HG03520 (cell line): ENCODE data around the gene MAP3K2.

Source experiments
- ATAC-seq: cut with Tn5 transposase; IDR thresholded peaks from one replicate; pipeline ENCODE4 v1.9.1; 2021; ENCODE audit warnings: mild to moderate bottlenecking, moderate library complexity; ENCODE audit not compliant: unreplicated experiment

The MAP3K2 gene

GRCh38 chr2:127308586-127309138, 79.1 kb downstream of the MAP3K2 start:
- no peak for ATAC-seq

GRCh38 chr2:127305990-127306585, 81.7 kb downstream of the MAP3K2 start:
- no peak for ATAC-seq

GRCh38 chr2:127302168-127302567, 85.6 kb downstream of the MAP3K2 start:
- no peak for ATAC-seq

- ATAC-seq = peak; percentile 99
Measured at GRCh38 chr2:127293748-127294562, 93.8 kb downstream of the MAP3K2 start, which contains the start of gene ERCC3. Gene ERCC3 (minus strand): TSS chr2:127294144. CDS start chr2:127294081, 63 bp downstream.

- ATAC-seq = no peak
Measured at GRCh38 chr2:127293386-127293747, 94.4 kb downstream of the MAP3K2 start.

GRCh38 chr2:127288274-127288673, 99.5 kb downstream of the MAP3K2 start:
- no peak for ATAC-seq

- ATAC-seq = no peak
Measured at GRCh38 chr2:127283275-127283674, 104.5 kb downstream of the MAP3K2 start.

- no peak for ATAC-seq
Measured at GRCh38 chr2:127280693-127281092, 107.1 kb downstream of the MAP3K2 start.

- no peak for ATAC-seq
Measured at GRCh38 chr2:127279781-127280180, 108.0 kb downstream of the MAP3K2 start.

GRCh38 chr2:127278959-127279358, 108.8 kb downstream of the MAP3K2 start:
- ATAC-seq = no peak

- peak; percentile 67 for ATAC-seq
Measured at GRCh38 chr2:127277028-127277427, 110.7 kb downstream of the MAP3K2 start.

GRCh38 chr2:127275789-127276188, 112.0 kb downstream of the MAP3K2 start:
- no peak for ATAC-seq

GRCh38 chr2:127275356-127275755, 112.4 kb downstream of the MAP3K2 start:
- ATAC-seq = no peak

GRCh38 chr2:127270663-127271062, 117.1 kb downstream of the MAP3K2 start:
- ATAC-seq = no peak

- ATAC-seq = no peak
Measured at GRCh38 chr2:127261804-127262406, 125.9 kb downstream of the MAP3K2 start.

GRCh38 chr2:127259355-127259754, 128.4 kb downstream of the MAP3K2 start:
- no peak for ATAC-seq

GRCh38 chr2:127256866-127257265, 130.9 kb downstream of the MAP3K2 start:
- no peak for ATAC-seq

- ATAC-seq = no peak
Measured at GRCh38 chr2:127256381-127256780, 131.4 kb downstream of the MAP3K2 start.

- ATAC-seq = no peak
Measured at GRCh38 chr2:127255721-127256120, 132.1 kb downstream of the MAP3K2 start.

GRCh38 chr2:127255146-127255545, 132.6 kb downstream of the MAP3K2 start:
- ATAC-seq = no peak

- no peak for ATAC-seq
Measured at GRCh38 chr2:127254386-127254981, 133.3 kb downstream of the MAP3K2 start.
